Stimulated activated naive CD4-positive, alpha-beta T cell treated with Interleukin-2 at 50 U/mL for 16 hours (primary cell): ENCODE measurements around the gene RAC2.
"Not testable (repeated sequence)": the region's sequence is repeated elsewhere in the genome, so short reads cannot be mapped to it uniquely, and the experiment has no call there.

Experiments
- DNase-seq: peaks from one replicate; lab custom pipeline; 2025; lab: John Stamatoyannopoulos, UW

The RAC2 gene

DNA sequence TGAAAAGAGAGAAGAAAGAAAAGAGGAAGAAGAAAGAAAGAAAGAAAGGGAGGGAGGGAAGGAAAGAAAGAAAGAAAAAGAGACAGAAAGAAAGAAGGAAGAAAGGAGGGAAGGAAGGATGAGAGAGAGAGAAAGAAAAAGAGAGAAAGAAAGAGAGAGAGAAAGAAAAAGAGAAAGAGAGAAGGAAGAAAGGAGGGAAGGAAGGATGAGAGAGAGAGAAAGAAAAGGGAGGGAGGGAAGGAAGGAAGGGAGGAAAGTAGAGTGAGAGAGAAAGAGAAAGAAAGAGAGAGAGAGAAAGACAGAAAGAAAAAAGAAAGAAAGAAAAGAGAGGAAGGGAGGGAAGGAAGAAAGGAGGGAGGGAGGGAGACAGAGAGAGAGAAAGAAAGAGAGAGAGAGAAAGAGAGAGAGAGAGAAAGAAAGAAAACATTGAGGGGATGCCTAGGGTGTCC, 11.5 kb upstream of the RAC2 start:
- DNase-seq, result no peak

DNA sequence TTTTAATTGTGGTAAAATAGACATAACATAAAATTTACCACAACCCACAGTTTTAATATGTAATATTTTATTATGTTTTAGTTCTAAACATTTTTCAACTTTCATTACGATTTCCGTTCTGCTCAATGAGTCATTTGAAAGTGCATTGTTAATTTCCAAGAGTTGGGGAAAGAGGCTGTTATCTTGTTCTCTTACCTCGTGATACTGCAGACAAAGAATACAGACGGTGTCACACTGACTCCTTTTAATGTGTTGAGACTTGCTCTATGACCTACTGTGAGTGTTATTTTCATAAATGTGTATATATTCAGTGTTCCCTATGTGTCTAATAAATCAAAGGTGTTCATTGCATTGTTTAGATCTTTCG, 10.8 kb upstream of the RAC2 start:
- DNase-seq, result no peak

DNA sequence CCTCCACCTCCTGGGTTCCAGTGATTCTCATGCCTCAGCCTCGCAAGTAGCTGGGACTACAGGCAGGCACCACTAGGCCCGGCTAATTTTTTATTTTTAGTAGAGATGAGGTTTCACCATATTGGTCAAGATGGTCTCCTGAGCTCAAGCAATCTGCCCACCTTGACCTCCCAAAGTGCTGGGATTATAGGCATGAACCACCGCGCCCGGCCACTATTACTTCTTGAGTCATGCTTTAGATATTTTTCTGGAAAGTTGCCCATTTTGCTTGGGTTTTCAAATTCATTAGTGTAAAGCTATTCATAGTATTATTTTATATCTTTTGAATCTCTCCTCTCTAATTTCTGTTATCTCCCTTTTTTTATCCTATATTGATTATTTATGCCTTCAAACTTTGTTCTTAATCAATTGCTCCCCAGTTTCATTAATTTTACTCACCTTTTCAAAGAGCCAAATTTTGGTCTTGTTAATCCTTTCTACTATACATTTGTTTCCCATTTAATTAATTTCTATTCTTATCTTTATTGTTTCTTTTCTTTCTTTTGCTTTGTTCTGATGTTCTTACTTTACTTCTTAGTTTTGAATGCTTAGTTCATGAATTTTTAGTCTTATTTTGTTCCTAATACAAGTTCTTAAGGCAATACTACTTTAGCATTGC, 10.3 kb upstream of the RAC2 start:
- DNase-seq, result no peak

DNA sequence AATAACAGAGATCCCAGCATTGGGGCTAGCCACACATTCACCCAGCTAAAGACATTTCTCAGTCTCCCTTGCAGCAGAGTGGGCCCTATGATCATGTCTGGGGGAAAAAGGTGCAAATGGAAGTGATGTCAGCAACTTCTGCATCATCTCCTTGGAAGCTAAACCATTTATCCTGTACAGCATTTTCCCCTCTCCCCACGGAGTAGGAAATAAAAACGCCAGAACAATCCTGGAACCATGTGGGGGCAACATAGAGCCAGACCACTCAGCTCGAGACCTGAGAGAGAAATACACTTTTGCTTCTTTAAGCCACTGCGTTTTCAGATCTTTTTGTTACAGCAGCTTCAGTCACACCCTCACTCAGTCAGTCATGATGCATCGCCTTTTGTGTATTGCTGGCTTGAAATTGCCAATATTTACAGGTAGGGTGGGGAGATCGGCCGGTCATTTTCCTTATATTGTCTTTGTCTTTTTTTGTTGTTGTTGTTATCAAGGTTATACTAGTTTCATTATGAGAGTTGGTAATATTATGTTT, 9.1 kb upstream of the RAC2 start:
- no peak for DNase-seq

DNA sequence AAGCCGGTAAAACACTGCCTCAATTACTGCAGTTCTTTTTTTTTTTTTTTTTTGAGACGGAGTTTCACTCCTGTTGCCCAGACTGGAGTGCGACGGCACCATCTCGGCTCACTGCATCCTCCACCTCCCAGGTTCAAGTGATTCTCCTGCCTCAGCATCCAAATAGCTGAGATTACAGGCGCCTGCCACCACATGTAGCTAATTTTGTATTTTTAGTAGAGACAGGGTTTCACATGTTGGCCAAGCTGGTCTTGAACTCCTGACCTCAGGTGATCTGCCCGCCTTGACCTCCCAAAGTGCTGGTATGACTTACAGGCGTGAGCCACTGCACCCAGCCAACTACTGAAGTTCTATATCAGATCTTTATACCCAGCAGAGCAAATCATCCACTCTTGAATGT, 7.8 kb upstream of the RAC2 start:
- not testable (repeated sequence) for DNase-seq

DNA sequence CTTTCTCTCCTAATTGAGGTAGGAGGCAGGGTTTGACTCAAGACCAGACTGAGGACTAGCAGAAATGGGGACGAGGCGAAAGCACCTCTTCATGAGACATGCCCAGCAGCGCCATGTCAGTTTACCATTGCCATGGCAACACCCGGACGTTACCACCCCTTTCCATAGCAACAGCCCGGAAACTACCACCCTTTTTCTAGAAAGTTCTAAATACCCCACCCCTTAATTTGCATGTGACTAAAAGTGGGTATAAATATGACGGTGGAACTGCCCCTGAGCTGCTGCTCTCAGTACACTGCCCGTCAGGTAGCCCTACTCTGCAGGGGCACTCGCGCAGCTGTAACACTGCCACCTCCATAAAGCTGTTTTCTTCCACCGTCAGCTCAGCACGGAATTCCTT, 5.9 kb upstream of the RAC2 start:
- DNase-seq, result no peak

DNA sequence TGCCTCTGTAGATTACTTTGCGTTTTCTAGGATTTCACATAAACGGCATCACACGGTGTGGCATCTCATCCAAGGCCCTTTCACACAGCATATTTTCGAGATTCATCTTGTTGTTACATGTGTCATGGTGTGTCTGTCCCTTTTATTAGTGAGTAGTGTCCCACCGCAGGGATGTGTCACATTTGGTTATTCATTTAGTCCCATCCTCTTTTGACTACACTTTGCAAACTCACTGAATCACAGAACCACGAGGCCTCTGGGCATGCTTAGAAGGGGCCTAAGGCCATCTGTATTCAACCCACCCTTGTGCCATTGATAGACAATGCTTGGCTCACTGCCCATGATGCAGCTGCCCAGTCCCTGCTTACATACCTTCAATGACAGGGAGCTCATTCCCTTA, 4.2 kb upstream of the RAC2 start:
- DNase-seq, result no peak

DNA sequence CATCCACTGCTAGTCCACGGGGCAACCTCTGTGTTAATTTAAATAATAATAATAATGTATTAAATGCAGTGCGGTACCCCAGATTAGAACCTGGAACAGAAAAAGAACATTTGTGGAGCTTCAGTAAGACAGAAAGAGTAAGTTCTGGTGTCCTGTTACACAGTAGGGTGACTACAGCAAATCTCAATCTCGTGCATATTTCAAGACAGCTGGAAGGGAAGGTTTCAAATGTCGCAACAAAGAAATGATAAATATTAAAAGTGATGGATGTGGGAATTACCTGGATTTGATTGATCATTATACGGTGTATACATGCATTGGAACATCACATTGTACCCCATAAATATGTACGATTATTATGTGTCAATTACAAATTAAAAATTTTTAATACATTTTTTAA, 1.7 kb upstream of the RAC2 start:
- no peak for DNase-seq

DNA sequence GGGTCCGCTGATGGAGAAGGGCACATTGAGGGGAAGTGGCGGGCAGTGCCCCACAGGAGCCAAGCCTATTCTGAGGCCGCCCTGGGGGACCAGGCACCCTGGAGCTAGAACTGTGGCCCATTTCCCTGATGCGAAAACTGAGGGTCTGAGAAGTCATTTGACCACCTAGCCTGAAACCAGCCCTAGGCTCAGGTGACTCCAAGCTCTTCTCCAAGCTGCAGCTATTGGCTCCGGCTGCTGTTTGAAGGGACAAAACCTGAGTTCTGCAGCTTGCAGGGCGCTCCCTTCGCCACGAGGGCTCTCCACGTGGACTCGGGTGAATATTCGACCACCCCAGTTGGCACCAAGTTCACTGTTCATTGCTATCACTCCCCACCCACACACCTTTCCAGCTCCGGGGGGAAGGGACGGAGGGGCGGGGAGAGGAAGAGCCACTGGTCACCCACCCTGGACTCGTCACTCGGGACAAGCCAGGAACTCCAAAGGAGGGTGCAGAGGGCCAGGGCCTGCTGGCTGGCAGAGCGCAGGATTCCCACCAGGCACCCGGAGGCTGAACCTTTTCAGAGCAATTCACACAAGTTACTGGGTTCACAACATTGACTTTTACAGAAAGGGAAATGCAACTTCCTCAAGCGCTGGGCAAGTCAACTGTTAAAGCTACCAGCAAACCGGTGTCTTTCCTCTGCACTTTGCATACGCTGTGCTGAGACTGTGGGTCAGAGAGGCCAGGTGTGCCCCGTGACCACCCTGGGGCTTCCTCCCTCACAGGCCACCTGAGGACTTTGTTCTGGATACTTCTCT, 1.1 kb upstream of the RAC2 start:
- DNase-seq, result no peak

DNA sequence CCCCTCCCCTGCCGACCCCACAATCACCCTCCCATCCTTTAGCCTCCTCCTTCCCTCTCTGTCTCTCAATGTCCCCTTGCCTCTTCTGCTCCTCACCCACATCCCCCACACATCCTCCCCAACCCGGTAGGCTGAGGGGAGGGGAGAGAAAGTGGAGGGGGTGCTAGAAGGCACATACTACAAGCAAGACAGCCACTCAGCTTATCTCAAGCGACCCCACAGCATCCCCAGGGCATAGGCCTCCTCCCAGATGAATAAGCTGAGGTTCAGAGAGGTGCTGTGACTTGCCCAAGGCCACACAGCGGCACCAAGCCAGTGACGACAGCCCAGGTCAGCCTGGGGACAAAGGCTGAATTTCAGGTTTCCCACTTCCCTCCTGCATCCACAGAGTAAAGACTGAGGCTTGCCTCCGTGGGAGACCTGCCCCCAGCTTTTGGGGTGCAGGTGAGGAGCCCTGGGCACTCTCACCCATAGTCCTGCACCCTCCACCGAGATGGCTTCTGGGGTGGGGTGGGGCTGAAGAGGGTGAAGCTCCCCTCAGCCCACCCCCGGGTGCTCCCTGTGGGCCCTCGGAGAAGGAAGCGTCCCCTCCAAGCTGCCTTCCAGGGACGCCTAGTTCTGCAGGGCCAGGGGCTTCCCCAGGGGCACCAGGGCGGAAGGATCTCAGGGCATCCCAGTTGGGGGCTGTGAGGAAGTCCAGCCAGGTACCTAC, 511 bp downstream of the RAC2 start:
- DNase-seq, result no peak

DNA sequence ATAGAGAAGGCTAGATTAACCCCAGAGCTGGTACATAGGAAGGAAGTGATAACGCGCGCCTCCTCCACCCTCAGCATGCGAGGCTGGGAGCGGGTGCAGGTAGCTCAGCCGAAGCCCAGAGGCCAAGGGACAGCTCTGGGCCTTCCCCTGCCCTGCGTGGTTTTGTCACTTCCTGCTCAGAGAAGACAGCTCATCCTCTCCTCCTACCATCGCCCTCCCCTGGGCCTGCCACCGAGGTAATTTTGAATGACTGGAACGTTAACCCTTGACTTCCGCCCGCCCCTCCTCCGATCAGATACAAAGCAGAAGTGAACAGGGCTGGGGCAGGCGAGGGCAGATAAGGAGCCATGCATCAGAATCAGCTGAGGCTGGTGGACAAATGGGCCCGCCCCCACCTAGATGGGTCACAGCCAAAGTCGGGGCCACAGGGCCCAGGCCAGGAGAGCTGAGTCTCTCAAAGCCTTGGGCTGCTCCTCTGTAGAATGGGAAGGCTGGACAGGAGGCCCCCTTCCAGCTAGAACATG, 1.6 kb downstream of the RAC2 start:
- peak; percentile 92 for DNase-seq

DNA sequence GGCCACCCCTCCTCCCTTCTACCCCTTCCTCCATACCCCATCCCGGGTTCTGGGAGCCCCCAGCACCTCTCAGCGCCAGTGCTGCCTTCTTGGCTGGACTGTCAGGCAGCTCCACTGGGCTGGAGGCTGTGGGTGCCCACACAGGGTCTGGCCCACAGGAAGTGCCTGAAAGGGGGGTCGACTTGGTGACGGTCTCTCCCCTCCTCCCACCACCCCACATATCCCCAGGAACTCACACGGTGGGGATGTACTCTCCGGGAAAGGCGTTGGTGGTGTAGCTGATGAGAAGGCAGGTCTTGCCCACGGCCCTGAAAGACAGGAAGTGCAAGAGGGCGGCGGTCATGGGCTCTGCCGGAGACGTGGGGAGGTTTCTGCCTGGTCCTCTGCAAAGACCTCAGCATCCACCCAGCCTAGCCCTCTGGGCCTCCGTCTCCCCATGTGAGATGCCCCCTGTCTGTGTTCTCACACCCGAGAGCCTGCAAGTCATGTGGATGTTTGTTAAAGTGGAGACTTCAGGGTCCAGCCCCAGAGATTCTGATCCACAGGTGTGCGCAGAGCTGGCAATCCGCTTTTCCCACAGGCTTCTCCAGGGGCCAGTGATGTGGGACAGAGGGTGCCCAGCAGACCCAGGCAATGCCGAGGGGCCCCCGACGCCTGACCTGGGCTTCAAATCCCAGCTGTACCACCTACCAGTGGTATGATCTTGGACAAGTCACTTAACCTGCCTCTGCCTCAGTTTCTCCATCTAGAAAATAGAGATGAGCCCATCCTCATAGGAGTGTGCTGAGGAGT, 2.5 kb downstream of the RAC2 start:
- peak; percentile 48 for DNase-seq

DNA sequence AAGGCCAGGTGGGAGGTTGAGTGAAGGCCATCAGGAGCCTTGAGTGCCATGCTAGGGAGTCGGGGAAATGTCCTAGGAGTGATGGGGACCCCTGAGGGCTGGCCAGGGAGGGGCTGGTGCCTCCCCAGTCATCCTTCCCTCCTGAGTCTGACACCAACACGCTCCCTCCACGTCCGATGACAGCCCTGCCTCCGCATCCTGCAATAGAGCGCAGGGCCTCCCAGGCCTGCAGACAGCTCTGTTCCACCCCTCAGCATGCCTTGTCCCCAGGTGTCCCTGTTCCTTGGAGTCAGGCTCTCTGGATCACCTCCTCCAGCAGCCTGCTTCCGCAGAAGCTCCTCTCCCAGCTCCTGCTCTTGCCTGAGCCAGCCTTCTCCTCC, 3.1 kb downstream of the RAC2 start:
- DNase-seq, result no peak

DNA sequence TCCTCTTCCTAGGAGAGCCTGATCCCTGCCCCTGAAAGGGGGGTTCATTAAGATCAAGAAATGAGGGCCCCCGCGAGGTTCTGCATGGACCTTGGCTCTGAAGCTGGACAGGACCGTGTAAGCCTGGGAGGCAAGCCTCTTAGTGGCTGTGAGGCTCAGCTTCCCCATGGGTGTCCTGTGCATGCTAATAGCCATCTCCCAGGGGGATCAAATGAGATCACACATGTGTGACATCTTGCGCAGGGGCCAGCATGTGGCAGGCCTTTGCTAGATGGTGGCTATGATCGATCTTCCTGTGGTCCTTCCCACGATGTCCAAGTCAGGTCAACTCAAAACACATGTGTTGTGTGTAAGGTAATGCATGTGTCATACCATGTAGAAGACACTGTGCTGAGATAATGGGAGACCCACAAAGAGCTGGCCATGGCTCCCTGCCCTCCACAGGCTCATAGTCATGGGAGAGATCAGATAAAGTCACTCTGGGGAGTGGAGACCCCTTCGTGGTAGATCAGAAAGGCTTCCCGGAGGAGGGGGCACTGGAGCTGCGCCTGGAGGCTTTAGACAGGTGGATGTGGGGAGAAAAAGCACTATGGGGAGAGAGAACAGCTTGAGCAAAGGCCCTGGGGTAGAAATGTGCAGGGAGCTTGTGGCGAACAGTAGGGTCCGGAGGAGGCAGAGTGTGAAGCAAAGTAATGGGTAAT, 3.7 kb downstream of the RAC2 start:
- DNase-seq, result no peak

DNA sequence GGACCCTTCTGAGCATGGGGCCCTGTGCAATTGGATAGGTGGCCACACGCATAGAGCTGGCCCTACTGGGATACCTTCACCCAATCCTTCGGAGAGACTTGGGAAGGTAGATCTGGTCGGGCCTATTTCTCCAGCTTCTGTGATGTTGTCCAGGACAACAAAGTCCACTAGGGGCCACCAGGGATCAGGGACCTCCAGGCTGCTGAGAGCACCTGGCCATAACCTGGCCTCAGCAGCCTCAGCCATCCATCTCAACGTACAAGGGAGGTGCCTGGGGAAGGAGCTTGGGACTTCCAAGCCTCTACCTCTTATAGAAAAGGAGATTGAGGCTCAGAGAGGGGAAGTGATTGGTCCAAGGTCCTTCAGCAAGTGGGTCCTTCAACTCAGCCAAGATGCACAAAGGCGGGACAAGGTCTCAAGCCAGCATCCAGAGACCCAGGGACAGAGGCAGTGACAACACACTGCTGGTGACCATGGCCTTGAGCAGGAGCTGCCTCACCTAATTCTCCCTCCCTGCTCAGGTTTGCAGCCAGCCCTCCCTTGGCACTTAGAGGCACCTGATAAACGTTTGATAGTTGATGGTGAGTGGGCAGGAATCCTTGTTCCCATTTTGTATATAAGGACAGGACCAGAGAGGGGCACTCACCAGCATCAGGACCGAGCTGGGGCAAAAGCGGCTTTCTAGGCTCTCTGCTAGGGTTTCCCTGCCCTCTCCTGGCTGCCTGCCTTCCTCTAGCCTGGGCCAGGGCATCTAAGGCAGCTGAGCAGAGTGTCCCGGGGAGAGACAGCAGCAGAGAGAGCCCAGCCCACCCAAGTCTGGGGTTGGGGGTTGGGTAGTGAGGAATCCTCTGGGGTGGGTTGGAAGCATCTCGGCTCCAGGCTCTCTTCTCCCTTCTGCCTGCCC, 4.5 kb downstream of the RAC2 start:
- no peak for DNase-seq

DNA sequence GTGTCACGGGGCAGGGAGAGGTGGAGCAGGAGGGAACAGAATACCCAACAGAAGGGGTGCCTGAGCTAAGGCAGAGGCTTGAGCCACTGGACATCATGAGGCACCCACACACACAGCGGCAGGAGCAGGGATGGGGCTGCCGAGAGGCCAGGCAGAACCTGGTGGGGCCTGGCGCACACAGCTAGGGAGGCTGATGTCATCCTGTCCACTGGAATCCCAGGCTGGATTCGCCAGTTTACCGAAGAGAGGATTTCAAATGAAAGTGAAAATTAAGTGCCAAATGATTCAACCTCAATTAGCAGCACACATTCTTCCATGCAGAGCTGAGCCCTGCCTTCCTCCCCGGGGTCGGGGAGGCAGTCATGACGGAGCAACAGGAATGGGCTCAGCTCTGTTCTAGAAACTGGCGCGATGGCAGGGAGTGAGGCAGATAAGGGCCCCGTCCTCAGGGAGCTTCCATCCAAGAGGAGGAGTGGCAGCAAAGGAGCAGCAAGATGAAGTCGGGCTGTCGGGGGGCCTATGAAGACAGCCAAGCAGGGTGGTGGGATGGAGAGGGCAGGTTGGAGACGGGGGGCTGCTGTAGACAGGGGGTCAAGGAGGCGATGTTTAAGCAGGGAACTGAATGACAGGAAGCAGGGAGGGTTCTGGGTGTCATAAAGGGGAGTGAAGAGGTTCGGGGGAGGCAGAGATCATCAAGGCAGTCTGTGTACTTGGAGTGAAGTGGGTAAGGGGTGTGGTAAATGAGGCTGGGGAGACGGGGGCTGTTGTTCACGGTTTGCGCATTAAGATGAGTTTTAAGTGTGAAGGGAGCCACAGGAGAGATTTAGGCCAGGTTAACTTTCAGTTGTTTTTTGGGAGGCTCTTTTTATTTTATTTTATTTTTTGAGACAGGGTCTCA, 6.4 kb downstream of the RAC2 start:
- no peak for DNase-seq

DNA sequence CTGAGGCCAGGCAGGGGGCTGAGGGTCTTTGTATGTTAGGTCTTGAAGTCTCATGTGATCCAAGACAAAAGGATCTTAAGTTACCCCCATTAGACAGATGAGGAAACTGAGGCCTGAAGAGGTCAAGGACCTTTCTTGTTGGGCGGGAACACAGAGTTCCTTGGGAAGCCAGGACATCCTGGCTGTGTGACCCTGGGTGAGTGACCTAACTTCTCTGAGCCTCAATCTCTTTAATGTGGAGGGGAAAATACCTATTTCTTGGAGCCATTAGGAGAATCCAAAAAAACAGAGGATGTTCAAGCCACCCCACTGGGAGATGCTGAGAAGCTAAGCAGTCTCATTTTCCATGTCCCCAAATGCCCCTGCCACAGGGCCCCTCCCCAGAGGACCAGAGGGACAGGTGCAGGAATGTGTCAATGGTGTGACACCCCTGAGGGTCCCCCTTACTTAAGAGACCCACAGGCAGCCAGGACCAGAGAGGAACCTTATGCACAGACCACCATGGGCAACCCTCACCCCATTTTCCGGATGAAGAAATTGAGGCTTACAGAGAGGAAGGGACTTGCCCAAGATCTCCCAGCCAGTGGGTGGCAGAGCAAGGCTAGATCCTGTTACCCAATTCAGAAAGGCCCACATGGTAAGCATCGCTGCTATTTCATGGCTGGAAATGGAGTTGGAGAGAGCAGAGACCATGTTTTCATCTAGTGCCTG, 8.0 kb downstream of the RAC2 start:
- no peak for DNase-seq
